ENCODE results near the gene SLC22A17.
"Not testable (repeated sequence)": the region's sequence is repeated elsewhere in the genome, so short reads cannot be mapped to it uniquely, and the experiment has no call there.

SLC22A17 gene
- 0 to 1.5 (median 0.02) reads per million in 17 experiments for total RNA-seq

- DNase-seq: peak; percentile 11 to 49 (median 27)
Observed at GRCh38 chr14:23352506-23353432, at the start of gene SLC22A17. SLC22A17 (minus strand) TSS chr14:23352887.

- DNase-seq: peak; percentile 9 to 52 (median 48)
Observed at GRCh38 chr14:23401291-23401690, 48.6 kb upstream of the SLC22A17 start.

GRCh38 chr14:23400496-23401149 is 47.9 kb upstream of the SLC22A17 start:
- peak in 3 of 4 experiments; percentile 26 to 45 (median 30) for DNase-seq

- peak in 3 of 4 experiments; percentile 4 to 16 (median 7) for DNase-seq
Observed at GRCh38 chr14:23399591-23399990, 46.9 kb upstream of the SLC22A17 start.

- DNase-seq: no peak
Observed at GRCh38 chr14:23399136-23399535, 46.4 kb upstream of the SLC22A17 start.

- DNase-seq: no peak
Observed at GRCh38 chr14:23398348-23398747, 45.7 kb upstream of the SLC22A17 start.

- DNase-seq: no peak
Observed at GRCh38 chr14:23396781-23397407, 44.2 kb upstream of the SLC22A17 start.

- no peak for DNase-seq
Observed at GRCh38 chr14:23396126-23396525, 43.4 kb upstream of the SLC22A17 start.

- no peak for DNase-seq
Observed at GRCh38 chr14:23392613-23393012, 39.9 kb upstream of the SLC22A17 start.

- not testable (repeated sequence) for DNase-seq
Observed at GRCh38 chr14:23389871-23390270, 37.2 kb upstream of the SLC22A17 start.

- no peak for DNase-seq
Observed at GRCh38 chr14:23389396-23389795, 36.7 kb upstream of the SLC22A17 start.

GRCh38 chr14:23388996-23389395 is 36.3 kb upstream of the SLC22A17 start:
- DNase-seq: no peak

- DNase-seq: no peak
Observed at GRCh38 chr14:23387916-23388882, 35.5 kb upstream of the SLC22A17 start.

- no peak for DNase-seq
Observed at GRCh38 chr14:23386999-23387398, 34.3 kb upstream of the SLC22A17 start.

- DNase-seq: not testable (repeated sequence)
Observed at GRCh38 chr14:23386266-23386657, 33.6 kb upstream of the SLC22A17 start.

GRCh38 chr14:23385642-23386265 is 33.1 kb upstream of the SLC22A17 start:
- DNase-seq: no peak

- no peak for DNase-seq
Observed at GRCh38 chr14:23385244-23385641, 32.6 kb upstream of the SLC22A17 start.

- no peak for DNase-seq
Observed at GRCh38 chr14:23384364-23385080, 31.8 kb upstream of the SLC22A17 start.

- no peak for DNase-seq
Observed at GRCh38 chr14:23382731-23383440, 30.2 kb upstream of the SLC22A17 start.

- no peak for DNase-seq
Observed at GRCh38 chr14:23382276-23382675, 29.6 kb upstream of the SLC22A17 start.
